Thoracic aorta (tissue), 2 donors: Measurements from ENCODE around the gene ZNF529. TPM values are rescaled to one million over a fixed set of nuclear protein-coding genes. Genes with fewer than 3 reads are reported as not detected.
A peak's percentile ranks its signal among the peaks of the same experiment; 100 is the strongest.
"Not testable (repeated sequence)": the region's sequence is repeated elsewhere in the genome, so short reads cannot be mapped to it uniquely, and the experiment has no call there.

Experiments
- ATAC-seq: fragments of 150-250 bp; one replicate; pipeline ENCODE4 v1.8.0; 2017; ENCODE audit warnings: low read depth; ENCODE audit not compliant: insufficient number of reproducible peaks, low FRiP score
- DNase-seq: peaks from one replicate; pipeline ENCODE4 v3.0.0-alpha.2; 2020; ENCODE audit warnings: low spot score
- H3K27ac ChIP-seq, 2 donors: fragments of 200-600 bp; sonication (generic); 1 replicate in 1 of 2; 2 replicates in 1 of 2; pipeline ENCODE4 v1.5.1; 2016; ENCODE audit warnings: mild to moderate bottlenecking in 2 of 2, moderate library complexity in 2 of 2
- H3K27me3 ChIP-seq: fragments of 200-600 bp; sonication (generic); replicated peaks from 2 replicates; pipeline ENCODE4 v1.6.0; 2016; ENCODE audit warnings: mild to moderate bottlenecking; ENCODE audit not compliant: insufficient read depth
- H3K36me3 ChIP-seq: fragments of 200-600 bp; sonication (generic); one replicate; pipeline ENCODE4 v1.5.1; 2016
- H3K4me1 ChIP-seq, 2 donors: fragments of 200-600 bp; sonication (generic); 1 replicate in 1 of 2; 2 replicates in 1 of 2; pipeline versions ENCODE4 v1.5.1 to v1.6.0; 2016; ENCODE audit warnings: low read depth in 2 of 2, mild to moderate bottlenecking in 1 of 2; ENCODE audit not compliant: control insufficient read depth in 1 of 2
- H3K4me3 ChIP-seq: fragments of 200-600 bp; sonication (generic); 2 replicates; pipeline ENCODE4 v1.5.1; 2016; ENCODE audit warnings: mild to moderate bottlenecking
- H3K9me3 ChIP-seq: fragments of 200-600 bp; sonication (generic); 2 replicates; pipeline ENCODE4 v1.5.1; 2016
- total RNA-seq, 2 donors: library from RNA; depleted of rRNA; stranded (reverse); fragments of >200 nt; gene quantifications; one replicate each; pipeline versions ENCODE4 v1.1.0 to v1.2.3, GENCODE V29; 2016
- TF ChIP-seq, protein P1 (sequence below): fragments of 200-600 bp; sonication (generic); IDR thresholded peaks from one replicate; pipeline ENCODE4 v1.5.1; 2019; ENCODE audit warnings: antibody characterized with exemption

The ZNF529 gene
- total RNA-seq: 10 to 100 TPM; 10.3 to 18.1 TPM

DNA sequence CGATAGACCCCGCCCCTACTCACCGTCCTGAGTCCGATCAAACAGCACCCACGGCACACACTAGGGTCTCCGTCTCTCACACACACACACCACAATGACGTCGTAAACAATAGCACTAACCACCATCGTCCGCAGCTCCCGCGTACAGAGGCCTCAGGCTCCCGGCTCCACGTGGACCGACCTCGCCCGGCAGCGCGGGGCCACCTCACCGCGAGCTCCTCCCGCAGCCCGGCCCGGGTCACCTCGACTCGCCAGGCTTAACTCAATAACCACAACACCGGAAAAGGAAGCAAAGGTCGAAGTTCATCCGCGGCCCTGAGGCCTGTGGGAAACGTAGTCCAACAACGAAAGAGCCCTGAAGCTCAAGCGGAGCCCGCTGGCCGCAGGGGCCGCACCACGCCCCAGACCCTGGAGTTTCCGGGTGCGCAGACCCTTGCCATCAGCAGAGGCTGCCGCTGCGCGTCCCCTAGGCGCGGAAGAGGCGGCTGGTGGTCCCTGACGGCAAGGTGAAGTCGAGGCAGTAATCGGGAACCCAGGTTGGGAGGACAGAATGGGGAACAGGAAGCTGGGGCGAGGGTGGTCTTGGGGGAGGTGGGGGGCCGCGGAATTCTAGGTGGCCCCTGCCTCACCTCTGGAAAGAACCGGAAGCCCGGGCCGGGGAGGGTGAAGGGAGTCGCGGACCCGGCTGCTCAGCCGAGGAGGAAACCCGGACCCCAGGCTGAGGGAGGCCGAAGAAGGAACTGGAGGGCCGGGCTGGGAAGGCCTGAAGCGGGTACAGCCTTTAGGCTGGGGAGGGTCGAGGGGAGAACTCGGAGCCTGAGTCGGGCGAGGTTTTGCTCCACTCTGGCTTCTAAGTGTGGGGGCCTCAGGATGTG is at the start of gene ZNF529:
Gene ZNF529 (minus strand): TSS at position 273 of the 875 bp plus-strand sequence. CDS start 946 bp downstream, outside the sequence.
- Histone ChIP-seq H3K4me3 (peak within 1 kb of the TSS; percentile 99), H3K27ac (peak within 1 kb of the TSS; percentile 87 to 88), H3K4me1 (peaks cover 12 to 20% of the 10 kb centered on the region in 2 donors), H3K9me3 (peaks cover 7% of the 10 kb centered on the region), H3K27me3 (no peaks in the 10 kb centered on the region), H3K36me3 (peaks cover 21% of the 10 kb centered on the region)
- TF ChIP-seq, protein P1, sequence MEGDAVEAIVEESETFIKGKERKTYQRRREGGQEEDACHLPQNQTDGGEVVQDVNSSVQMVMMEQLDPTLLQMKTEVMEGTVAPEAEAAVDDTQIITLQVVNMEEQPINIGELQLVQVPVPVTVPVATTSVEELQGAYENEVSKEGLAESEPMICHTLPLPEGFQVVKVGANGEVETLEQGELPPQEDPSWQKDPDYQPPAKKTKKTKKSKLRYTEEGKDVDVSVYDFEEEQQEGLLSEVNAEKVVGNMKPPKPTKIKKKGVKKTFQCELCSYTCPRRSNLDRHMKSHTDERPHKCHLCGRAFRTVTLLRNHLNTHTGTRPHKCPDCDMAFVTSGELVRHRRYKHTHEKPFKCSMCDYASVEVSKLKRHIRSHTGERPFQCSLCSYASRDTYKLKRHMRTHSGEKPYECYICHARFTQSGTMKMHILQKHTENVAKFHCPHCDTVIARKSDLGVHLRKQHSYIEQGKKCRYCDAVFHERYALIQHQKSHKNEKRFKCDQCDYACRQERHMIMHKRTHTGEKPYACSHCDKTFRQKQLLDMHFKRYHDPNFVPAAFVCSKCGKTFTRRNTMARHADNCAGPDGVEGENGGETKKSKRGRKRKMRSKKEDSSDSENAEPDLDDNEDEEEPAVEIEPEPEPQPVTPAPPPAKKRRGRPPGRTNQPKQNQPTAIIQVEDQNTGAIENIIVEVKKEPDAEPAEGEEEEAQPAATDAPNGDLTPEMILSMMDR: no peak
- DNase-seq (peak; percentile 72), ATAC-seq (peak; percentile 94)

DNA sequence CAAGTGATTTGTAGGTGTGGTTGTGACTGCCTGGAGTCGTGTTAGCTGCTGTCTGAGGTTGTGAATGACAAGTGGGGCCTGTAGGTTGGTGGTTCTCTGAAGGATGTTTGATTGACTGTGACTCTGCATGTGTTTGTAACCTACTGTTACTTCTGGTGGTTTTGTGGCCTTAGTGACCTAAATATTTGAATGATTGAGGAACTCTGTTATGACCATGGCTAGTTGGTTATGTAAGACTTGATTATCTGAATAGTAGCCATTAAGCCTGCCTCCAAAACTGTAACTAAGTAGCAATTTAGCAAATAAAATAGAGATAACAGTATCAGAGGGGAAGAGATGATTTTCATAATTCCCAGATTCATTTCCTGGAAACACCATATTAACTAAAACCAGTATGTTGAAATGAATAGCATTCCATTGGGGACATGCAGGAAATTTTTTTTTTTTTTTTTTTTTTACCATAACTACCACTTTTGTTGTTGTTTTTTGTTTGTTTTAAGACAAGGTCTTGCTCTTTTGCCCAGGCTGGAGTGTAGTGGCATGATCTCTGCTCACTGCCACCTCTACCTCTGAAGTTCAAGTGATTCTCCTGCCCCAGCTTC is 32.9 kb upstream of the ZNF529 start:
- H3K36me3 ChIP-seq: peaks cover 4% of the 10 kb centered on the region
- no peaks in the 10 kb centered on the region for H3K27me3 ChIP-seq
- H3K4me3 ChIP-seq: peak overlapping the region; percentile 91
- TF ChIP-seq, protein P1: no peak
- peak overlapping the region; percentile 10 to 65 for H3K27ac ChIP-seq
- ATAC-seq: peak; percentile 8
- no peaks in the 10 kb centered on the region for H3K9me3 ChIP-seq
- peaks cover 3 to 12% of the 10 kb centered on the region in 2 donors for H3K4me1 ChIP-seq
- DNase-seq: no peak

DNA sequence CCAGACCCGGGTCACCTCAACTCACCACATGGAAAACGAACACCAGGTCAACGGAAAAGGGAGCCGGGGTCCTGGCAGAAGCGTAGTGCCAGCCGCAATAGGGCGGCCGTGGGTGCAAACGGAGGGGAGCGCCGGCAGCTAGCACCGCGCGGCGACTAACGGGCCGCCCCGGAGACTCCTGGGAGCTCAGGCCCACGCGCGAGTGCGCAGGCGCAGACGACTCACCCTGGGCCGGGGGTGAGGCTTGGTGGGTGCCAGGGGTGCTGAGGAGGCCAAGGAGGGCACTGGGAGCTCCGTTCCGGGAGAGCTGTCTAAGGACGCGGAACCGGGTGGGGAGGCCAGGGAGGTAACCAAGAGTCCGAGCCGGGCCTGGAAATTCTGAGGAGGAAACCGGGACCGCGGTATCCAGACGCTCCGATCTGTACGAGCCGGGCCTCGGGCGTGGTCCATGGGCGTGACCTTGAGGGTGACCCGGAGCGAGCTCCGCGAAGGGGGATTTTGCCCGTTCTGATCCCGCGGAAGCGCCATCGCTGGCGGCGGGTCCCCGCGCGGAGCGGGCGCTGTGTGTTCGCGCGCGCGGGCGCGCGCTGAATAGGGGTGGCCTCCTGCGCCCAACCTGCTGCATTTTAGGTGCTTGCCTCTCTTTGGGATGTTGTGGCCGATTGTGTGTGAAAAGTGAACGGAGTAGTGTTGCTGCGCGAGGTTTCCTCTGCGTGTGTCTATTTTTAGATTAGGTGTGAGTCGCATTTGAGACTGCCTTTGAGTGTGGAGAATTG is 32.2 kb upstream of the ZNF529 start, which contains the start of gene ZNF382:
Gene ZNF382 (plus strand): TSS at position 213 of the 776 bp plus-strand sequence. CDS start 4,602 bp downstream, outside the sequence.
- Histone ChIP-seq H3K36me3 (peaks cover 4% of the 10 kb centered on the region), H3K4me3 (peak within 1 kb of the TSS; percentile 91), H3K4me1 (peaks cover 3 to 12% of the 10 kb centered on the region in 2 donors), H3K27me3 (no peaks in the 10 kb centered on the region), H3K9me3 (no peaks in the 10 kb centered on the region), H3K27ac (peak within 1 kb of the TSS; percentile 10 to 65)
- TF ChIP-seq, protein P1: no peak
- ATAC-seq: peak; percentile 48
- peak; percentile 2 for DNase-seq

DNA sequence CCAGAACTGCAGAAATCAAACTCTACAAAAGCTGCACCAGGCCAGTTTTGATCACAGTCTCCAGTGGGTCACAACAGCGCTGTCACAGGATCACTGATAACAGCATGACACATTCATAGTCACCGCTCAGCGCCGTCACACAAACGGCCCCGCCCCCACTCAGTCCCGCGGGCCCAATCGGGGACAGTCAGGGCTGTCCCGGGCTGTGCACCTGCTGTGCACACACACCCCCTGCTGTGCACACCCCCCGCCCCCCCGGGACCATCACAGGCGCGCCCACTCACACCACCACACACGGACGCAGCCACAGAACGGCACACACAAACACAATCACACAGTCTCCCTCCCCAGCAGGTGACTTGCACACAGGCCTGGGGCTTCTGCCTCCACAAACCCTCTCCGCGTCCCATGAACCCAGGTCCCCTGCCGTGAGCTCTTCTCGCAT is 31.6 kb upstream of the ZNF529 start:
- Histone ChIP-seq H3K4me3 (peak overlapping the region; percentile 91), H3K27ac (peak overlapping the region; percentile 10 to 65), H3K27me3 (no peaks in the 10 kb centered on the region), H3K36me3 (peaks cover 4% of the 10 kb centered on the region), H3K4me1 (peaks cover 3 to 12% of the 10 kb centered on the region in 2 donors), H3K9me3 (no peaks in the 10 kb centered on the region)
- ATAC-seq (peak; percentile 8), DNase-seq (peak; percentile 11)
- TF ChIP-seq, protein P1: no peak

DNA sequence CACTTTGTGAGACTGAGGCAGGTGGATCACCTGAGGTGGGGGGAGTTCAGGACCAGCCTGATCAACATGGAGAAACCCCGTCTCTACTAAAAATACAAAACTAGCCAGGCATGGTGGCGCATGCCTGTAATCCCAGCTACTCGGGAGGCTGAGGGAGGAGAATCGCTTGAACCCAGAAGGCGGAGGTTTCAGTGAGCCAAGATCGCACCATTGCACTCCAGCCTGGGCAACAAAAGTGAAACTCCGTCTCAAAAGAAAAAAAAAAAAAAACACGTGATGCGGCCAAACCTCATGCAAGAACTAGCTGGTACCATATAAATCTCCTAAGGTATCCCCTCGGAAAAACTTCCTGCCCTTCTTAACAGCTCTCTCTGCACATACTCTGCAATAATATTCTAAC is 29.6 kb upstream of the ZNF529 start:
- H3K27me3 ChIP-seq, ATAC-seq, DNase-seq, H3K9me3 ChIP-seq, H3K27ac ChIP-seq, H3K4me3 ChIP-seq, H3K36me3 ChIP-seq: not testable (repeated sequence)
- H3K4me1 ChIP-seq: peaks cover 3 to 12% of the 10 kb centered on the region in 2 donors
